T-helper 9 cell (primary cell): ENCODE results near the gene SEMG2.

ENCODE experiments used
- DNase-seq: peaks from one replicate; pipeline ENCODE4 v3.0.0-alpha.2; 2020

Gene SEMG2

DNA sequence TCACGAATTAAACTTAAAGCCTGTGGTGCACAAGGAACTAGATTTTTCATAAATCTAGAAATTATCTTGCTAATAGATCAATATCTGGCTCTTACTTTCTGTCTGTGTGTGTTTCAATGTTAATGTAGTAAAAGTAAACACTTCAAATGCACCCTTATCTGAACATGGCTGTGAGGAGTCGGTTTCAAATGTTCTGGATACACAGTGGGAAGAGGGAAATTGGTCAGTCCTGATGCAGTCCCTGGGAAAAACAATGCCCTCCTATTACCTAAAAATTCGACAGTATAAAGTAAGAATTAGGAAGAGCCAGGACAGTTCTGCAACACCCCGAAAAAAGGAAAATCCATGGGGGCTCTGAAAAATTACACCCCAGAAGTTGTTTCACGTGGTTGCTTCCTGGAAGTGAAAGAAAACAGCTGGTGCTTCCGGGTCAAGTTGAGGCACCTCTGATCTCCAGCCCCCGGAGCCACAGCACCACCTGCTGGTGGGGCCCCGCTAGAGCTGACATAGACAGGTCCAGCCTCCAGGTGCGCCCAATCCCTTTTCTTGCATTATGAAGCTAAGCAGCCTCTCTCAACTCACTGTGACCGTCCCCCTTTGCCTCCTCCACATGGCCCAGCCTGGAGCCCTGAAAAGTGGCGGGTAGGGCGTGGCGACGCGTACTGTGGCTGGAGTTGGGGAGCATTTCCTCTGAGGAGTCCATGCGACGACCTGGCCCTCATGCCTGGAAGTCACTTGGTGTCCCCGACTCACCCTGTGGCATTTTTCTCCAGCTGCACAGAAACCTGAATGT, 8.3 kb downstream of the SEMG2 start:
- no peak for DNase-seq

DNA sequence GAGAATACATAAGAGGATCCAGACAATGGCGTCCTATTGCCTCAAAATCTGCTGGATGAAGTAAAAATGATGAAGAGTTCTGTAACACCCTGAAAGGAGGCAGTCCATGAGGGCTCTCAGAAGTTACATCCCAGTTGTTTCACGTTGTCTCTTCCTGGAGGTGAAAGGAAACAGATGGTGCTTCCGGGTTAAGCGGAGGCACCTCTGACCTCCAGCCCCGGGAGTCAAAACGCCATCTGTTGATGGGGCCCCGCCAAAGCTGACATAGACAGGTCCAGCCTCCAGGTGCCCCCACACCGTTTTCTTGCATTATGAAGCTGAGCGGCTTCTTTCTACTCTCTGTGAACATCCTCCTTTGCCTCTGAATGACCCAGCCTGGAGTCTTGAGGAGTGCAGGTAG, 9.5 kb downstream of the SEMG2 start:
- no peak for DNase-seq

DNA sequence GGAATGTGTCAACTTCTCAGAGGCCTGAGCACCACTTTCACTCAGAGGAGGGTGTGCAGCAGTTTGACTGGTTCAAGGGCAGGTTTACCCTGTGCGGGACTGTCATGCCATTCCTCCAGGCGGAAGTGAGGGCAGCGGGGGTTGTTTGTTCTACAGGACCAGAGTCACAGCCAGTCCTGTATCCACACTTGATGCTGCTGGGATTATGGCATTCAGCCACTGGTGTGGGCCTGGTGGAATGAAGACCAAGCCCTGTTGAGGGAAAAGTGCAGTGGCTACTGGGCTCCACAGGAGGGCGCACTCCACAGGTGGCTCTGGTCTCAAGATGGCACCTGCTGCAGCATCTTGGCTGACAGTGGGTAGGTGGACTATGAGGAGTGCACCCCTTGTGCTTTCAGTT, 14.8 kb downstream of the SEMG2 start:
- no peak for DNase-seq

DNA sequence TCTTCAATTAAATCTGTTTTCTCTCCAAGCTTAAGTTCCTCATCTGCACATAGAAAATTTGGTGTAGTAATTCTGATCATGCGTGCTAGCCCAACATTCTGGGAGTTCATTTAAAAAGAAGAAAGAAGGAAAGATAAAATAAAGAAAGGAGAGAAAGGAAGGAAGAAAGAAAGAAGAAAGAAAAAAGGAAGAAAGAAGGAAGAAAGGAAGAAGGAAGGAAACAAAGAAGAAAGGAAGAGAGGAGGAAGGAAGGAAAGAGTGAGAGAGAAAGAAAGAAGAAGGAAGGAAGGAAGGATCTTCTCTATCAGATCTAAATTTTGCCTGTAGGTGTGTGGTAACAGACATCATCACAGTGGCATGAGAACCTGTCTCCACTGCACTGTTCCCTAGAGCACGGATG, 17.0 kb downstream of the SEMG2 start:
- DNase-seq = no peak

DNA sequence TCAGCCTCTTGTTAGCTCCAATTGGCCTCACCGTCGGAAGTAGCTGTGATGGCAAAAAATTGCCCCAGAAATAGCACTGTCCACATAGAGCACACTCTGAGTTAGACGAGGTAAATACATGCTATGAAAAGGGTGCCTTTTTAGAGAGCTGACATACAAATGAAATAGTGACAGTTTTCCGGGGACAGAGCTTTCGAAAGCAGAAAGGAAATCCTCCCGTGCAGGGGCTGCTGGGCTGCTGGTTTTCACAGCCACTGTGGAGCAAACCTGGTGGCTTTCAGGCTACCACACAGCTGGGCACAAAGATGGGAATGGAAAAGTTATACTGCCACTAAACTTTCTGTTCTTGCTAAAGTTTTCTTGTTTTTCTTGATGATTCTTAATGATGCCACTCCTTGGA, 24.9 kb downstream of the SEMG2 start:
- no peak for DNase-seq

DNA sequence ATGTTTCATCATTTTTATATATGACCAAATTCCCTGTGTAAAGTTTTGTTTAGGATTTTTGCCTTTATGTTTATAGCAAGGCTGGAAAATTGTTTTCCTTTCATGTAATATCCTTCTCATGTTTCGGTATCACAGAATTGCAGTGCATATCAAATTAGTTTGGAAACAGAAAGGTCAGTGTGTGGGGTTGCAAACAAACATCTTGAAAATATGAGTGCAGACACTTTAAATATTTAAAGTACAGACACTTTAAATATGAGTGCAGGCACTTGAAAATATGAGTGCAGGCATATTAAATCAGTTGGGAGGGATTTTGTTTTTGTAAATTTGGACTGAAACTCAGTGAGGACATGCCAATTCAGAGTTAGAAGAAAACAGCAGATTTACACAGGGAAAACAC, 26.7 kb downstream of the SEMG2 start:
- no peak for DNase-seq

DNA sequence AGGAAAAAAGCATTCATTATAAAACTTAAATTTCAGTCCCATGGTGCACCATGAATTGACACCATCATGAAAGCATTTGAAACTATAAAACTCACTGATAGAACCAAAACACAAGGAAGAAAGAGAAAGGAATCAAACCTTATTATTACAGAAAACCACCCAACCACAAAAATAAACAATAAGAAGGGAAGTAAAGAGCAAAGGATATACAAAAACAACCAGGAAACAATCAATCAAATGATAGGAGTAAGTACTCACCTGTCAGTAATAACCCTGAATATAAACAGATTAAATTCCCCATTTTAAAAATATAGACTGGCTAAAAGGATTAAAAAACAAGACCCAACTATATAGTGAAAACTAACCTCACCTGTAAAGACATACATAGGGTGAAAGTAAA, 27.4 kb downstream of the SEMG2 start:
- DNase-seq = no peak

DNA sequence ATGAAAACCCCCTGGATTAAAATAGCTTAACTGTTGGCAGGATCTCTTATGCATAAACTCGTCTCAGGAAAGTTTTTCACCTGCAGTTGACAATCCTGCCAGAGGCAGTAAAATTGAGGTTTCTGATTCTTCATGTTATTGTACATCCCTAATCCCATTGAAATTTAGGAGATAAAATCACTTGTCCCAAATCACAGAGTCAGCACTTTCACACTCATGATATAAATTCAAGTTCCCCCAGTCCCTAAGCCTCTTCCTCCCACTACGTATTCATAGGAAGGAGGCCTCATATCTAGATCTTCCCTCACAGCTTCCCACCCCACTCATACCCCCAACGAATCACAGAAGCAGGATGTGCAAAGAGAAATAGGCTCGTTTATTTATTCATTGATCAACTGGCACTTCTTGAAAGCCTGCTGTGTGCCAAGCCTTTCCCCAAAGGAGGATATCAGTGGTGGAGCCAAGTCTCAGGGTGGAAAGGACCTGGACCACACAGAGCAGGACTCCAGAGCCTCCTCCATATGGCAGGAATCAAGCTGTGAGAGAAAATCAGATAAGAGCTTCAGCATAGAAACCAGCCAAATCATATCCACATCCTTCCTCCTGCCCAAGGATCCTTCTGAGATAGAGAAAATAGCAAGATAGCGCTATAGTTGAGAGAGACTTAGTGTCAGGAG, 30.8 kb downstream of the SEMG2 start:
- DNase-seq = no peak

DNA sequence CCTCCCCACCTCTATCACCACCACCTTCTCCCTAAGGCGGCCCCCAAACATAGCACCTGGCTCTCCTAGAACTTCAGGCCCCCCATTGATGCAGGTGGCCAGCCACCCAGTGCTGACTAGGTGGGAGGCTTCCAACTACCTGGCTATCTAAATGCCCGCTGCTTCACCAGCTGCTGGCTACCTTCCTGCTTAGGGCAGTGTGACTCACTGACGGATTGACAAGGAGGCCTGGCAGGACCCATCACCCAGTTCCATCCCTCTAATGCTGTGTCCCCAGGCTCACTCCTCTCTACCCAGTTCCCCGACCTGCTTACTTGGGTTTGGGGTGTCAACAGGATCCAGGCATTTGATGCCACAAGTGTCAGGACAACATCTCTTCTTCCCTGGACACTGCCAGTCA, 32.1 kb downstream of the SEMG2 start:
- no peak for DNase-seq

DNA sequence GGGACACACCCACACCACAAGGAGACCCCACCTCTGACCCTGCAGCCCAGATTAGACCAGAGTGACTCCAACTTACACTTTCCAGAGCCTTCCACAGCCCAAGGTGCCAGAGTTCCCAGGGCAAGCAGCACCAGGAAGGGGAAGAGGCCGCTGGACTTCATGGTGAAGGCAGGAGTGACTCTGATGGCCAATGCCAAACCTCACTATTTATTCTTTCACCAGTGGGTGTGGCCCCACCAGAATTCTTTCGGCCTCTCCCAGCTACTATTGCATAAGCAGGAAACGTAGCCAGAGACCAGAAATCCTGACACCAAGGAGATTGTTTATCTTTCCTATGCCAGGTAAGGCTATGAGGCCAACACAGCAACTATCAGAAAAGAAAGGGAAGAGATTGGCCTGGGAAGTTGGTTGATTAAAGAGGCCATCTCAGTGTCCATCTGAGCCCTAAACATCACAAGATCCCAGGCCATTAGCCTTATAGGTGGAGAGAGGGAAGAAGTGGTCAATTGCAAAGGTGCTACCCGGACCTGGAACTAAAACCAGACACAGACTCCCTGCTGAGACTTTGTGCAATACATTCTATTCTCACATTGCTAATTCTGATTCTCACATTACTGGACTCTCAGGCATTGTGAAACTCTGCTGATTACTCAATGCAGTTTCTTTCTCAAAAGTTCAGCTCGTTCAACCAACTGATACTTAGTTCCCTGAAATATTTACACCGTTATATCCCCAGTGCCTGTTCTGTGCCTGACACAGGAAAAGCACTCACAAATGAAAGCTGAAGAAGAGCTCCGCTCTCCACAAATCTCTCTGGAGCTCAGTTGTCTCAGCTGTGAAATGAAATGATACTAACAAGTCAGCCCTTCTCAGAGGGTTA, 33.5 kb downstream of the SEMG2 start, which contains the start of gene SLPI:
SLPI (minus strand) TSS at position 182 of the 880 bp plus-strand sequence; CDS start at position 161, 21 bp downstream.
- no peak for DNase-seq

DNA sequence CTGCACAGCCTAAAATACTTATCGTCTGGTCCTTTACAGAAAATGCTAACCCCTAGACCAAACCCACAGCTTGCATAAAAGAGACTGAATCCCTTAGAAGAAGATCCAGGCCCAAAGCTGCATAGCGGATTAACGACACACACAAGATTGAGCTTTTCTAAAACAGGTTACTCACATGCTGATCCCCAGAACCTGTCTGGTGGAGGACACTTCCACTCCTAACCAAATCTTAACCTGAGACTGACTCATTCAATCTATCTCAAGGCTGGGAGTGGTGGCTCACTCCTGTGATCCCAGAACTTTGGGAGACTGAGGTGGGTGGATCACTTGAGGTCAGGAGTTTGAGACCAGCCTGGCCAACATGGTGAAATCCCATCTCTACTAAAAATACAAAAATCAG, 36.0 kb downstream of the SEMG2 start:
- no peak for DNase-seq

DNA sequence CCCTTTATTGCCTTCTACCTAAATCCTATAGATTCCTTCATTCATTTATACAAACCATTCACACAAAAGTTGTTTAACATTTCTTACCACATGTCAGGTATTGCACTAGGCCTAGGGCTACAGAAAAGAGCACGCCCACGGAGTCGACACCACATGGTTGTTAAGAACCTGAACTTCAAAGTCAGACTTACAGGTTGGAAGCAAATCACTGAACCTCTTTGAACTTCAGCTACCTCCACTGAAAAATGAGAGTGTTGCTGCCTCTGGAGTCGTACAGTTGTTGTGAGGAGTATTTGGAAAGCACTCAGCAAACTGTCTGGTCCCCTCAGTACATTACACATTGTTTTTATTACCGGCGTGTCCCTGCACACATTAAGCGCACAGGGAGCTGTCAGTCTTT, 36.5 kb downstream of the SEMG2 start:
- DNase-seq = no peak

DNA sequence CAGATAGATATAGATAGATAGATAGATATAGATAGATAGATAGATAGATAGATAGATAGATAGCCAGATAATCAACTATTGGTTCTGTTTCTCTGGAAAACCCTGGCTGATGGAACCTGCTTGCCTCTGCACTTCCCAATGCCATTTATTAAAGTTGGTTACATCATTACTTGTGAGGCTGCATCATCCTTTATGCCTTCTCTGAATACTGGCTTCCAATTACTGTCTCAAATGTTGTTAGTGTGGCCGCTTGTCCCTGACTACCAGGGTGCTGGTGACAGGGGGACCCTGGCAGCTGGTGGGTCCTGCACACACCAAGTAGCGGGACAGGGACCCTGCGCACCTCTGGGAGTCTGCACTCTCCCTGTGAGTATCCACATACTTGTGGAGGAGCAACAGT, 37.1 kb downstream of the SEMG2 start:
- DNase-seq = no peak

DNA sequence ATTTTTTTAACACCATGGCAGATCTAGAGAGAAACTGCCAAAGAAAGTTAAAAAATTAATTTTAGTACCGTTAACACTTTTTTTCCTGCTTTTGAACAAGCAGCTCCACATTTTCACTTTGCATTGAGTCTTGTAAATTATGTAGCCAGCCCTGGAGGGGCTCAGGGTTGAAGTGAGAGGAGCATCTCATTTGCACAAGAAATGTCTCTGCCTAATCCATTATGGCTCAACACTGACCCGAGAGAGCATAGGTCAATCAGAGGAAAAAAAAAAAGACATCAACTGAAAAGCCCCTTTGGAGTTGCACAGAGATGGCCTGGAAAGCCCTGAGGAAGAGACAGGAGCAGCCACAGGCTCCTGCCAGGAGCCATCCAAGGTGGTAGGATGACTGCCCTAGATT, 37.5 kb downstream of the SEMG2 start:
- DNase-seq = no peak

DNA sequence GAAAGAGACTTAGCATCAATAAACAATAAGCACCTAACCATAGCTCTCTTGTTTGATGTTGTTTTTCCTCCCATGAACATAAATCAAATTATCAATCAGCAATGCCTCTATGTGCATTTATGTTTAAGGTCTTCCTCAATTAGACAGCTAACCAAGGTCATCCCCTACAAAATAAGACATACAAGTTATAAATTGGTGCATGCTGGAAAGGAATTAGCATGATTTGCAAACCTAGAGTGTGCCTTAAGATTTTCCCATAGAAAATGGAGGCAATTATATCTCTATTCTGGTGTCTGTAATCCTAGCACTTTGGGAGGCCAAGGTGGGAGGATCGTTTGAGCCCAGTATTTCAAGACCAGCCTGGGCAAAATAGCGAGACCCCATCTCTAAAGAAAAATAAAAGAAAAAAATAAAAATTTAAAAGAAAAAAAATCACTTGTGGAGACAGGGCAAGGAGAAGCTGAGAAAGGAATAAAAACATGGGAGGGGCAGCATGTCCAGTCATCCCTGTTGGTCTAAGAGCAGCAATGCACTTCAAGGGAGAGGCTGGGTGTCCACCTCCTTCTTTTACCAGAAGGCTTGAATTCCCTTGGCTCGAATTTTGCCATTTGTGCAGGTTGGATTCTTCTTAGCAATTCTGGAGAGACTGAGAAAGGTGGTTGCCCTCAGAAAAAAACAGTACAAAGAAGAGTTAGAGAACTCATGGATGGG, 42.5 kb downstream of the SEMG2 start:
- DNase-seq = no peak

DNA sequence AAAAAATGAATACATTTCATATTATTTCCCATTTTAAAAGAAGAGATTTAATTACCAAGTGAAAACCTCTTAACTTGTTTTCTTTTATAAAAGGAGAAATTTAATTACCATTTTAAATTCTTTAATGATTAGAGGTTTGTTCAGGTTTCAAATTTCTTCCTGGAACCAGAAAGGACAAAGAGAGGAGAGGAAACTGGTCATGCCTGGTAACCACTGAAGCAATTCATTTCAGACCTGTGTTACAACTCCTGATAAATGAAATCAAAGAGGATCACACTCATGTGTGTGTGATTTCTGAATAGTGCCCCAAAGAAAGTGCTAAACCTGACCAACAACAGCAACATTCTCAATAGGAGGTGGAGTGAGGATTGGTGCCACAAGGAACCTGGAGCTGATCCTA, 45.8 kb downstream of the SEMG2 start:
- no peak for DNase-seq

DNA sequence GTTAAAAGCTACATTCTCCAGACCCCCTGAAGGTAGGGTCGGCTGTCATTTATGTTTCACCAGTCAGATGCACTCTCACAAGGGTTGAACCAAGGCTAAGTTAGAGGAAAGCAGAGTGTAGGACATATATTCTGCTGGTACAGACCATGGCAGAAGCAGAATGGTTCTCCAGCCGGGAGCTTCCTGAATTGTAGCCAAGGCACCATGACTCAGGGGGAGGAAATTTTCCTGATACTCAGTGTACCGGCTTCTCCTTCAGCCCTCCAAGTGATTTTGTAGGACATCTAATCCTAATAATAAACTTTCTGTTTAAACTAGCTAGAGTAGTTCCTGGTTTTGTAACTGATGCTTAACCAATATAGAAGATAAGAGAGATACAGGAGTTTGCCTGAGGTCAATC, 47.4 kb downstream of the SEMG2 start:
- no peak for DNase-seq

DNA sequence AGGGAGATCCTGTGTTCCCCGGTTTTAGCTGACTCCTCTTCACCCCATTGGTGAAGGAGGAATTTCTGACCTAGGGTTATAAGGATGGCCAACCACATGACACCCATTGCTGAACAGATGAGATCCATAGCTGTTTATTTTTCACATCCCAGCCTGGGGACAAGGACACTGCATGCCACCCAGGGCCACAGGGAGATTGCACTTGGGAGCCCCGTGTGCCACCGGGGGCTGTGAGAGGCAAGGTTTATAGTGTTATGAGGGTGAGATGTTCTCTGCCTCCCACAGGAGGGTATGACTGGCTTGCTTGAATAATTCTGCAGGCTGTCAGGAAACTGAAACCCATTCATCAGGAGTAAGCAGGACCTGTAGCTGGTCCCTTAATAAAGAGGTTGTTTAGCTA, 47.9 kb downstream of the SEMG2 start:
- no peak for DNase-seq

DNA sequence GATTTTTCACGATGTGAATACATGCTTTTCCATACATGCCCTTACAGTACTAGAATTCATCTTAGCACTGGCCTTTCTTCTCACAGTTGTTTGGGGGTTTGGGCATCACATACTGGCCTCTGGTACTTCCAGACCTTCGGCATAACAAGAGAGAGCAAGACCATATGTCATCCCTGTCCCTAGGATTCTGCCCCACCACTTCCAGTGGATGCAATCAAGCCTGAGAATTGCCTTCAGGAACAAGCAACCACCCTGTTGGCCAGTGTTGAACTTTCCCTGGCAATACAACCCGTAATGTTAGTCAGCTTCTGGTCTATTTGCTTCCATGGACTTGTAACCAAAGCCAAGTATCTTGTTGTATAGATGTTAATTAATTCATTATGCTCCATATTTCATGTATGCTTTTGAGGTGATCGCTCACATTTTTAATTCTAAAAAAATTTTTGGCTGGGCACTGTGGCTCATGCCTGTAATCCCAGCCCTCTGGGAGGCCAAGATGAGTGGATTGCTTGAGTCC, 48.6 kb downstream of the SEMG2 start:
- no peak for DNase-seq
